ENCODE data around the gene MYBPC1. TPM values are rescaled to one million over a fixed set of nuclear protein-coding genes. Genes with fewer than 3 reads are reported as not detected.

The MYBPC1 gene
- total RNA-seq, 1 donor from 2014 or later = not detected

DNA sequence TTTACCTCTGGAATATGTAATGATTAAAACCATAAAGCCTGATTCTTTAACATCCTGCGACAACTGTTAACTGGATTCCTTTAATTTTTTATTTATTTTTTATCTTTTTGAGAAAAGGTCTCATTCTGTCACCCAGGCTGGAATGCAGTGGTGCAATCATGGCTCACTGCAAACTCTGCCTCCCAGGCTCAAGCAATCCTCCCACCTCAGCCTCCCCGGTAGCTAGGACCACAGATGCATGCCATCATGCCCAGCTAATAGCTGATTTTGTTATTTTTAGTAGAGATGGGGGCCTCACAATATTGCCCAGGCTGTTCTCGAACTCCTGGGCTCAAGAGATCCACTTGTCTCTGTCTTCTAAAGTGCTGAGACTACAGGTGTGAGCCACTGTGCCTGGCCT is 3.7 kb downstream of the MYBPC1 start:
- no peak for DNase-seq (ENCODE audit: low read depth, low spot score)

DNA sequence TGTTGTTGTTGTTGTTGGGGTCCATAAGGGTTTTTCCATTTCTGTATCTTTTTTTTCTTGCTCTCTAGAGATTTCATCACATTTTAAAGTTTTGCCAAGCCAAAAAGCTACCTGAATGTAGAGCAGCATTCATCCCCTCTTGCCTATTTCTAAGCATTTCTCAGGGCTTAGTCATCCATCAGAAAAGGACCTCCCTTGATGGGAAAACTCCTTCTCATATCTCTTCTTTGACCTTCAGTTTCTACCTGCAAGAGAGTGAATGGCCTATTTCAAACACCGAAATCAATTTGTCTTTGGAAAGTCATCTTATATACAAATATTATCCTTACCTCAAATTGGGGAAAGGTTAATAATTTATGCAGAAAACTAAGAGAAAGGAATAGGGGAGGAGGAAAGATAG is 4.5 kb downstream of the MYBPC1 start:
- DNase-seq (ENCODE audit: low read depth, low spot score) = no peak

DNA sequence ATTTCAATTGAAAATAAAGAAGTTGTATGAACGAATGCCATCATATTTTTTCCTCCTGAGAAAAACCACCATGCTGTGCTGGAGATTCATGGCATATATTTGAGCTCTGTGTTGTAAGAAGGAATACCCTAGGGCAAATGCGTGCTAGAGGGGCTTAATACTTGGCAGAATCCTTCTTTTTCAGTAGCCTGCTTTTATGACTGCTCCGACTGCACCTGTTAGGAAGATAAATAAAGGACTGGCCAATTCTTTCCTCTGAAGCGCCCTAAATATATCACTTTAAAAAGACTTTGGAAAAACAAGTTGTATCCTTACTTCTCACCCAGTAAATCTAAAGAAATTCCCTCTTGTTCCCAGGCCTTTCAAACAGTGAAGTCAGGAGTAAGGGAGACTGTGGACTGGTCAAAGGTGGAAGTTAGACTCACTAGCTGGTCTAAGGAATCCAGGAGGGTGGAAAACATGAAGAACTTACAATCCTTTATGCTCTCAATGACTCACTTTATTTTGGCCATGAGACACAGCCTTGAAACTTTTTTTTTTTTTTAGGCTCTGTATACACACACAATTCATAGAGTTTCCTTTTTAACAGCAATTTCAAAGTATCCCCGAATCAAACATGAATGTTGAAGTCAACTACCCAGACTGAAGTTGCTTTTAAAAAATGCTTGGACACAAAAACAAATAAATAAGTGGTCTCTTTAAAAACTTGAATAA is 5.2 kb downstream of the MYBPC1 start:
- no peak for DNase-seq (ENCODE audit: low read depth, low spot score)

DNA sequence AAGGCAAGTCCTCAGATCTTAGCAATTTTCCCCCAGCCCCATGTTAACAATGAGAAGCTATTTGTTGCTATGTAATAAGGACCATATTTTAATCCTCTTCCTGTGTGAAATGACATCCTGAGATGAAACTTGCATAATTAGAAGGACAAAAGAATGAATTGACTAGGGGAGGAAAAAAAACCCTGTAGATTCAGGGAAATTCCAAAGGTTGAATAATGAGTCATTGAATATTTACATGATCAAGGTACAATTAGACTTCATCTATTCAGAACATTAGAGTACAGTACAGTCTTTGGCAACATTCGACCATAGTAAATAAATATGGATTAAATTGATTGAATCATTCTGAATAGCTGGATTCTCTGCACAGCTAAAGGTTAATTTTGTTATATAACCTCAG is 9.4 kb downstream of the MYBPC1 start:
- no peak for DNase-seq (ENCODE audit: low read depth, low spot score)

DNA sequence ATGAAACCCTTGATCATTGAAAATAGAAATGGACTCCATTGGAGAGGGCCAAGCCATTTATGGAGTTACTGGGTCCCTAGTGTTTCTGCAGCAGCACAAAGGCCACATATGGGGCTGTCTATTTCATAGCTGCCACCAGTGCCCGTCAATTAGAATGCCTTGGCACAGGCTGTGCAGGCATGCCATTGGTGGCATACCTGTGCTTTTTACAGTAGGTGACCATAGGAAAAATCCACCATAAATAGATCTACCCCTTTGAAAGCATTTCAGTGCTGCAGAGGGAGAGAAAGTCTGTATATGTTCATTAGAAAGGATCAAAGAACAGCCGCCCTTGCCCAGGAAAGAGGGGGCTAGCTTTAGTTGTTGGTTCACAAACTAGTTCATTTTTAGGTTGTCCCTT is 13.1 kb downstream of the MYBPC1 start:
- DNase-seq (ENCODE audit: low read depth, low spot score) = no peak

DNA sequence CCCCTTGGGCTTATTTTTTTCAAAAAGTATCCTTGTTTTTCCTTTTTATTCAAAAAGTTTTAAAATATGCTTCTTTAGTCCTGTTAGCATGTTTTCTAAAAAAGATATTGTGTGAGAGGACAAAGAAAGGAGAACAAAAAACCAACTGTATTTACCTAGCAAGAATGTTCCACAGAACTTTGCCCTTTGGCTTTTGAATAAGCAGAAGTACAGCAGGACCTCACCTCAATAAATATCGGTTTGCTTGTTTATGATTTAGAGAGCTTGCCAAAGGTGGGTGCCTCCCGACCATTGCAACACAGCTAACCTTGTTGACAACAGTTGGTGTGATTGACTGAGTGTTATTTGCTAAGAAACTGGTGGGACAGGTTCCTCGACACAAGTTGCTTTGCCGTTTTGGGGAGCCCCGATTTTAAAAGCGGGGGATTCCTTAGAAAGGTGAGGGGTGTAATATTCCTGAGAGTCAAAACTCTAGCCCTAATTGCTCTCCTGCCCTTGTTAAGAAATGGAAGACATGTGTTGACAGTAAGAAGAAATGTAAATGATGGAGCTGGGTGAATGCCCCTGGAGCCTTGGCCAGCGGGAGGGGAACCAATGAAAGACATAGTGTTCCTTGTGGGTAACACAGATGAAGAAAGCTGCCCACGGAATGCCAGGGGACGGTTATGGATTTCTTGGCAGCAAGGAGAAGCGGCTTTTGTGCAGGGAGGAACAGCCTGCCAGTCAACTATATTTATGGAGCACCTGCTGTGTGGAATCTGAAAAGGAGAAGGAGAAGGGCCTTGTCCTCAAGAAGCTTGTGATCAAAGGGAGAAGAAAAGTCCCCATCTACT is 13.7 kb downstream of the MYBPC1 start:
- DNase-seq (ENCODE audit: low read depth, low spot score) = no peak

DNA sequence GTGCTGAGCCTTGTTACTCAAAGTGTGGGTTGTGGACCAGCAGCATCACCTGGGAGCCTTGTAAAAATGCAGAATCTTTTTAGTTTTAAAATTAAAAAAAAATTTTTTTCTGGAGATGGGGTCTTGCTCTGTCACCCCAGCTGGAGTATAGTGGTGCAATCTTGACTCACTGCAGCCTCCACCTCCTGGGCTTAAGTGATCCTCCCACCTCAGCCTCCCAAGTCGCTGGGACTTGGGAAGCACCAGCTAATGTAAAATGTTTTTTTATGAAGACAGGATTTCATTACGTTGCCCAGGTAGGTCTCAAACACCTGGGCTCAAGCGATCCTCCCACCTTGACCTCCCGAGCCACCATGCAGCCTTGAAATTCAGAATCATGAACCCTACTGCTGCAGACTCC is 14.4 kb downstream of the MYBPC1 start:
- DNase-seq (ENCODE audit: low read depth, low spot score) = no peak

DNA sequence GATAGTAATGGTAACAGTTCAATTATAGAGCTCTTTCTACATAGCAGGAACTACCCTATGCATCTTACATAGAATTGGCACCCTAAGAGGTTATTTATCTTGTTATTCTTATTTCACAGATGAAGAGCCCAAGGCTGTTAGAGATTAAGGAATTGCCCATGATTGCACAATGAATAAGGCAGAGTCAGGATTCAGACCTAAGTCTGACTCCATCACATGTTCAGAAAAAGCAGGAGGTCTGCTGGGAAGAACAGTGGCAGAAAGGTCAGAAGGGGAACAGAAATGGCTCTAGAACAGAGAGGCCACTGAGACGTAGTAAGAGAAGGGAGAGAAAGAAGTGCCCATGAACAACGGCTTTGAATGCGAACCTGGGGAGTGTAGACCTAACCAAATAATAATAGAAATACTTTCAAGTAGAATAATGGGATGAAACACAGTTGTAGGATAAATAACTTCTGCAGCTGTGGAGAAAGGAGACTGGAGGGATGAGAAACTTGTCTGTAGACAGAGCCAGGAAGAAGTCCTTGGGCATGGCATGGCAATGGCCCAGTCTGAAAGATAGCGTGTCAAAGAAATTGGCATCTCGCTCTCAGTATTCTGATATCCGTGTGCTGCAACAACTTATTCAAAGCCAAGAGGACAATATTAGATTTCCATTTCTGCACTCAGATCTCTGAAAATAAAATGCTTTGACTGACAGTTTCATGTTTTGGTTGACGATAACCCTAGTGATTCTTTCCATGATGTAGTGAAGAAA is 17.6 kb downstream of the MYBPC1 start:
- DNase-seq (ENCODE audit: low read depth, low spot score) = no peak

DNA sequence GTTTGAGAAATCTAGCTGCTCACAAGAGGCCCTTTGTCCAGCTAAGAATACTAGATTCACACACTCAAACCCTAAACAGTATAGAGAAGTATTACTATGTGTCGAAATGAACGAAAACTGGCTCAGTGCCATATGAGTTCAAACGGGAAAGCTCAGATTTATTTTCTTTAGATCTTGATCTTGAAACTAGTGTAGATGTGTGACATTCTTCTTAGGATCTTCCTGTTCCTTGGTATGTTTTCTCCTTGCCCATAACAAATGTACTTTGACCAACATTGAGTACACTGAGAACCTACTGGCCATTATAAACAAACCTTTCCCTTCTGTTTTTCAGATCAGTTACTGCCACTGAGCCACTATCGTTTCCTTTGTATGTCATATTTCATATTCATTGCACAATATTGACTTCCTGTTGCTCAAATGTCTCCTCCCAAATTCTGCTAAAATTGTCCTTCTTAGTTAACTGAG is 21.3 kb downstream of the MYBPC1 start:
- no peak for DNase-seq (ENCODE audit: low read depth, low spot score)

DNA sequence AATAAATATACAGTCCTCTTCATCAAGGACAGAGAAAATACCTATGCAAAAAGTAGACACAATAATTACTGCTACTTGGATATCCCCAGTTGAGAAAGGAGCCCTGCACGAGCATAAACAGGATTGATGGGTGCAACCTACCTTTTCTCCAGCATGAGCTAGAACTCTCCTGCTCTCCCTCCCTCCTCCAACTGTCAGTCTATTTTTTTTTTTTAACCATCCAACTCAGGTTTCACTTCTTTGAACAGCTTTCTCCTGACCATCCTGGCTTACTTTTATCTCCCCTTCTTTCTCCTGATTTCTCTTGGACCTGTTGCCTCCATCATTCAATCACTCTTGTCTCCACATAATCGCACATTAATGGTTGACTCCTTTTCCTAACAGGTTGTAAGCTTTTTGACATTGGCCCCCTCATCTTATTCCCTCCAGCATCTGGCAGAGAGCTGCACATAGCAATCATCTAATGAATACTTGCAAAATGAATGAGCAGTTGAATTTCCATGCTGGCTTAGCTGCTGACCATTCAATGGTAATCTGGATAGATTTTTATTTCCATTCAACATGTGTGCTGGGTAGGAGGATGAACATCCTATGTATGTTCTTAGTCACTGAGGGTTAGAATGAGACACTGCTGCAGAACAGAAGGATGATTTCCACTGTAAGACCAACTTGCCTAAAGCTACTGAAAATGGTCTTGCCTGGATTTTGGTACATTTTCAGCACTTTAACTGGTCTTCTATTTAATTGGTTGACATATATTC is 24.4 kb downstream of the MYBPC1 start:
- no peak for DNase-seq (ENCODE audit: low read depth, low spot score)

DNA sequence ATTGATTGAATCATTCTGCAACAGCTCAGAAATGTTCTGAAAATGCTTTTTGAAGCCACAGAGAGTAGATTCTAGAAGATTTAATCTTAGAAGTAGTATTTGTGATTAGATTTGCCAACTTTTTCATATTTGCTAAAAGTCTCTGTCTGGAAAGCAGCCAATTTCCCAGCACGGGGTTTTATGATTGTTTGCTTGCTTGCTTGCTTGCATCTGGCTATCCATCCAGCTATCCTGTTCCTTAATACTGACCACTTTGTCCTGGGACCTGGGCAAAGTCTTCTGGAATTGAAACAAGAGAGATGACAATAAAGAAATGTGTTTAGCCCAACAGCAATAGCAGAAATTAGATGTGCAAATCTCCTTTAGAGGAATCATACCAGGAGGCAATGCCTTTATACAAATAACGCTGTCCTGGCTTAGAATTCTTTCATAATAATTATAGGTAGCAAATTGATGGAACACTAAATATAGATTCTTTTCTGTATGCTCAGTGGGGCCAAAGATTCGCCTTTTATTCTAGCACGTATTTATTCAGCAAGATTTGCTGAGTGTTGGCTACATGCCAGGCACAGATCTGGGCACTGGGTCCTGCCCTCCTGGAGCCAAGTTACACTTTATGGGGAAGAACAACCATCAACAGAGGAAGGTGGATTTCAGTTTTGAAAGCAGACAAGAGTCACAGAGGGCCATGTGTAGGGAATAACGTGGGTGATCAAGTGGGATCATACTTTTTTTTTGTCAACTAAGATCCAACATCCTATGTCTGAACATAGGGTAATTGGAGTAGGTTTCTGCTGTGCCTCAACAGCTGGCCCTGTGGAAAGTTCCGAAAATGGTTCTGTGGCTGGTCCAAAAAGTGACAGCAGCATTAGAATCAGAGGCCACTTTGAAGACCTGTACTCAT is 25.3 kb downstream of the MYBPC1 start:
- DNase-seq (ENCODE audit: low read depth, low spot score) = no peak

DNA sequence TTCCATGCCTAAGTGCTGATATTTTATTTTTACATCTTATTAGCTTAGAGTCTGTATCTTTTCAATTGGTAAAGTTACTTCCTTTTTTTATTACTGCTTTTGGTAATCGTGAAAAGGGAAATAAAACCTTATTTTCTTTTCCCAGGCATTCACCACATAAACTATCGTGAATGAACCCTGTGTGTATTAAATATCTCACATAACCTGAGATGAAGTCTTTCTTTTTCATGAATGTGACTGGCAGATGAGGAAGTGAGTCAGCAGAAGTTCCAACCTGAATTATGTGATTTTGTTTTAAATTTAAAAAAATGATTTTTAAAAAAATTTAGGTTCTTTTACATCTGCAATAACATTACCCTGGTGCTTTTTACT is 26.0 kb downstream of the MYBPC1 start:
- DNase-seq (ENCODE audit: low read depth, low spot score) = no peak

DNA sequence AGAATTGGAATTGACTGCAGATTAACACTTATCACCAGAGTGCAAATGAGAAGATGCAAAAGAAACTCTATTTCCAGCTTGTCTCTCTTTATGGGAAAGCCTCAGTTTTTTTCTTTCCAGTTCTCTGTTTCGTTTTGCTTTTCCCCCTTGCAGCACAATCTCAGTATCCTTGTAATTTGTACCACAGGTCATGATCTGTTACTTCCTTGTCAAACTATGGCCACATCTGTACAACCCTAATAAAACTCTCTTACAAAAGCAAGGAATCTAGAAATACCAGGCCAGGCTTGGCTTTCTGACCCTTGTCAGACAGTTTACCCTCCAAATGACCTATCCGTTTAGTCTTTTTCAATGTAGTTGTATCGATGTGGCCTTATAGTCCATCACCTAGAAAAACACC is 33.9 kb downstream of the MYBPC1 start:
- no peak for DNase-seq (ENCODE audit: low read depth, low spot score)

DNA sequence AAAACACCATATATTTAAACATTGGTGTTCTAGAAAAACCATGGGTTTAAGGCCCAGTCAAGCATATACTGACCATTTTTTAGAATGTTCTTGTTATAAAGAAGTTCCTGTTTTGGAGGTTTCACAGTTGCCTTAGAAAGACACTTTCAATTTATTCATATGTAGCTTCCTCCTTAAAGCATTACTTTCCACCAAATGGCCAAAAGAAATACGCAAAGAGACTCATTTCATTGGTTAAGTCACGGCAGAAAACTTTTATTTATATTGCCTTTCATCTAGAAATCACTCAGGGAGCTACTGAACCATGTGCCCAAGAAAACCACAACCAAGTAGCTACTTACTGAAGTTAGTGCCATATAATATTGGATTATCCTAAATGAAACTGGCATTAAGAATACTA is 40.0 kb downstream of the MYBPC1 start:
- no peak for DNase-seq (ENCODE audit: low read depth, low spot score)

DNA sequence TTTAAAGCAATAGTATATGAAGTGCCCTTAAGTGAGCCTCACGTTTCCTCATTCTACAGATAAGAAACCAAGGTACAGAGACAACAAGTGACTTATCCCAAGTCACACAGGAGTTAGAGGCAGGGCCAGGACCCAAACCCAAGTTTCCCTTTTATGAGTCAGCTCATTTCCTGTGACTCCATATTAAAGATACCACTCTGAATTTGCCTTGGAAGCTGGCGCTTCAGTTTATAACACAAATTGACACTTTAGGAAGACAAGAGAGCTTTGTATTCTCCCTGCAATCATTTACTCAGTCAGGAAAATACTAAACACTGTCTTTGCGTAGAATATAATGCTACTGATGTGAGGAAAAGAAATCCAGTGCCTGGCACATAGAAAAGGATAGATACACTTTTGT is 43.2 kb downstream of the MYBPC1 start:
- no peak for DNase-seq (ENCODE audit: low read depth, low spot score)

DNA sequence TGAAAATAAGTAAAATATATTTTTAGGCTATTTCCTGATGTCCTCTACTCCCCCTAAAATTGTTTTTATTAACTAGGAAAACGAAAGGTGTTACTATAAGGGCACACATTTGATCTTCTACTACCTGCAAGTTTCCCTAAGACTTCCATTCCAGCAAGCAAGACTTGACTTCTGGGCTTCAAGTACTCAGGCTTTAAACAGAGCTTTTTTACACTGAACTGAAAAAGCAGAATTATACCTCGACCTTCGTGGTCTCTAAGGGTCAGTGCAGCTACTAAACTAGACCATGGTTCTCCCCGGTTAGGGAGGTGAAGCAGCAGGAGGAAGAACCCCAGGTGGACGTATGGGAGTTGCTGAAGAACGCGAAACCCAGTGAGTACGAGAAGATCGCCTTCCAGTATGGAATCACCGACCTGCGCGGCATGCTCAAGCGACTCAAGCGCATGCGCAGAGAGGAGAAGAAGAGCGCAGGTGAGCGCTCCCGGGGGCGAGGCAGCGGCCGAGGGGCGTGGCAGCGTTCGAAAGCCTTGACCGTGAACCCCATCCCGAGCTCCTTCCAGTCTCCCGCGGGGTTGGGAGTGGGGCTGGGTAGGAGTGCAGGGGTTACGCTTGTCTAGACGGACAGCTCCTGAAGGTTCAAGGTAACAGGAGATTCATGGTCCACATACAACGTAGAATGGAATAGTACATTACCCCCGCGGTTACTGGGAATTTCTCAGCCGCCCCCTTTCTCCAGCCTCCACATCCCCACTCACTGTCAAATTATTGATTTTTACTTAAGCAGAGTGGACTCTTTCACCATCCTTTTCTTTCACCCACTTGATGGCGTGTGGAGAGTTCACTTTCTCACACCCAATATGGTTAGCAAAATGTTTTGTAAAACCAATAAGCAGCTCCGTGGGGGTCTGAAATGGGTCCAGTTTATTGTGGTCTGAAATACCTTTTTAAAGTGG is 47.6 kb downstream of the MYBPC1 start:
- DNase-seq (ENCODE audit: low read depth, low spot score) = no peak

DNA sequence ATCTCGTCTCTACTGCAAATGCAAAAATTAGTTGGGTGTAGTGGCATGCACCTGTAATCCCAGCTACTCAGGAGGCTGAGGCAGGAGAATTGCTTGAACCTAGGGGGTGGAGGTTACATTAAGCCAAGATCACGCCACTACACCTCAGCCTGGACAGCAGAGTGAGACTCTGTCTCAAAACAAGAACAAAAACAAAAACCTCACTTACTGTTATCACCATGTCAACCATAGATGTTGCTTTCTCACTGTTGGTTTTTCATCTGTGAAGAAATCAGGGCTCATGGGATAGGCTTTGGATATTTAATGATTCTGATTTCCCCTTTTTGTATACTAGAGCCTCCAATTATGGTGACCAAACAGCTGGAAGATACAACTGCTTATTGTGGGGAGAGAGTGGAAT is 52.9 kb downstream of the MYBPC1 start:
- DNase-seq (ENCODE audit: low read depth, low spot score) = no peak

DNA sequence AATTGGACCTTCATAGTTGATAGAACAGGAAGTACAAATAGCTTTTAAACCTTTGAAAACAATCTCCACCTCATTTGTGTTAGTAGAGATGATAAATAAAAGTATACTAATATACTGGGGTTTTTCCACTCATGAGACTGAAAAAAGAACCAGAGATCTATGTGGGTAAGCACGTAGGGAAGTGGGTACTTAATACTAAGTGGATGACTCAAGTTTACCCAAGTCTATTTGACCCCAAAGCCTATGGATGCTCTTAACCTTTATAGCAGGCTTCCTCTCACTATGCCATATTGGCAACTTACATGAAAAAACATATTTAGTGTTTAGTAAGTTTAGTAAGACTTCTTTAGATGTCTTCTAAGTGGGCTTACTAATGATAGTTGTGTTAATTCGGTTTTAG is 53.4 kb downstream of the MYBPC1 start:
- no peak for DNase-seq (ENCODE audit: low read depth, low spot score)
